Fibroblast of the conjunctiva (primary cell): ENCODE measurements around the gene SSBP2.
"Not testable (repeated sequence)": the region's sequence is repeated elsewhere in the genome, so short reads cannot be mapped to it uniquely, and the experiment has no call there.

Experiments used
- DNase-seq: peaks from one replicate; pipeline ENCODE4 v3.0.0-alpha.2; 2010; ENCODE audit warnings: low read depth

SSBP2 gene

DNA sequence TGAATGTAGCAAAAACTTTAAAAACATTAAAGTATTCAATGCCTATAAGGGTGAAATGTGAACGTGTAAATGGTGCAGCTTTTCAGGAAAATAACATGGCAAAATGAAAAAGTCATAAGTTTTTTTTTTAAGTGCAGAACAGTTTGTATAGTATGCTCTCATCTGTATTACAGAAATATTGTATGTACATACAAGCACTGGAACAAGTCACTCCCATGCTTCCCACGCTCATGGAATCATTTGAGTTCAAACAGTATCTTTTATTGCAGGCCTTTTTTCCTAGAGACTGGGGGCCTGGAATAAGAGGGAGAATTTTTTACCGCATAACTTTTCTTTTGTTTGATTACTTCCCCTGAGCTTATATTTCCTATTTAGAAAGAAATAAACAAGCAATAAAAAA is 94.1 kb downstream of the SSBP2 start:
- DNase-seq, result no peak

DNA sequence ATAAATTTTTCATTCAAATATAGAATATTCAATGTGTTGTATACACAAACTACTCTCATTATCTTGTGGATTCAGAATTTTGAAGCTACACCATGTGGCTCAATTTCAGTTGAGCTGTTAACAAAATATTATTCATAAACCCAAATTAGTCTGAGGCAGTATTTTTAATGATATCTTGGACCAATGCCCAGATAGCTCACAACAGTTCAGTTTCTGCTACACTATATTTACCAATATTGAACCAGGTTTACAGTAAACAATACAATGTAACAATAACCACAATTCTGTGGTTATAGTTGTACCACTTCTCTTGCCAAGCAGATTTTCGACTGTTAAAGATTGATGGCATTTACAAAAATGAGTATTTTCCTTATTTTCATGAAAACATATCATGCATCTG is 99.9 kb downstream of the SSBP2 start:
- no peak for DNase-seq

DNA sequence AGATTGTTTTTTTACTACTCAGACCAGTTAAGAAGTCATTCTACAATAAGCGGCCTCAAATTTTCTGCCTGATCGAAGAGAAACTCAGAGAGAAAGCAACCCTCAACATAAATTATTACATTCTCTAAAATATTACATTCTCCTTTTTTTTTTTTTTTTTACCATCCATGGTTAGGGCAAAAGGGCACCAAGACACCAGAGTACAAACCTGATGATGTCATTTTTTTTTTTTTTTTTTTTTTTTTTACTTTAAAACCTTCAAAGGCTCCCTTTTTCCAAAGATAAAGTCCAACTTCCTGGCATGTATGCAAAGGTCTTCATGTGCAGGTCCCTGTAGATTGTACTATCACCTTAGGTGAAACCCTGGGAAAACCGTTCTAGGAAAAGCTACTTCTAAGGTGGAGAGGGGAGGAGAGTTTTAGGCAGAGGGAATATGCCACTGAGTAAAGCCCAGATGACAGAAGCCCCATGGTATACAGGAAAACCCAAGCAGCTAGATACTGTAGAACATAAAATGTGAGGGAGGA is 104.4 kb downstream of the SSBP2 start:
- DNase-seq, result no peak

DNA sequence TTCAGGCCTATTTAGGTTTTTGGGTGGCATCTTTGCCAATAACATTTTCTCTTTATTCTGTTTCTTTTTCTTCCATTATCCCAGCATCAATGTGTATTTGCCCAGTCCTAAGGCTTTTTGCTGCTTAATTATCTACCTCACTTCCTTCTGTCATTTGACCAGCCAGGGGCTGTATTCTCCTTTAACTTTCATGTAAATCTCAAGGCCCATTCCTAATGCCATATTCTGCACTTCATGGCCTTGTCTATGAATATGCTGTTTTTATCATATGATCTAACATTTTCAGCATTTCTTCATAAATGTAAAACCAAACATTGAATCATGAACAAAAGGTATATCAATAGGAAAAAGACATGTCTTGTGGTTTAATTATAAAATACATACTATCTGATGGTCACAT is 108.7 kb downstream of the SSBP2 start:
- no peak for DNase-seq

DNA sequence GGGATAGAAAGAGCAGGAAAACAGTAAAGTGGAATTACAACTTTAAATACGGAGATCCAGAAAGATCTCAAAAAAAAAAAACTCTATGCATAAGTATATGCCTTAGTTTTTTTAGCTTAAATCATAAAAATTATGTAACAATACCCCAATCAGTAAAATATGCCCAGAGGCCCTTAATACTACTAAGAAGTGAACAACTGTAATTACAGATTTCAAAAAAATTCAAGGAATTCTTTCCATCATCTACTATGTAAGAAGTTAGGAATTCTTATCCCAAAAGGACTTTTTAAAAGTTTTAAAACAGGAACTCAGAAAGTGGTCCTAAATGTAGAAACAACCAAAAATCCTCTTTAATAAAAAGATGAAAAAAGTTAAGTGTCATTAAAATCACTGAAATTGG is 111.3 kb downstream of the SSBP2 start:
- DNase-seq, result no peak

DNA sequence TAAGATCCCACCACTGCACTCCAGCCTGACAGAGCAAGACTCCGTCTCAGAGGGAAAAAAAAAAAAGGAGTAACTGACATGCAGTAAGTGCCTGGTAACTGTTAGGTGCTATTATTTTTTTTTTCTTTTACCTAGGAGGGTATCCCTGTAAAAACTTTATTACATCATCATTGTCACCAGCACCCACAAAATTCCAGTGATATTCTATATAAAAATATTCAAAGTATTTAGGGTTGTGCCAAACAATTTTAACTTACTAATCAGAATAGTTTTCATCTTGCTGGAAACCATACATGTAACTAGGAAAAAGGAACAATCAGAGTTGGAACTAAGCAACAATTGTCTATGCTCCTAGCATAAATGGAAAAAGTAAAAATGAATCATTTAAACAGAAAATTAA is 112.4 kb downstream of the SSBP2 start:
- DNase-seq, result no peak

DNA sequence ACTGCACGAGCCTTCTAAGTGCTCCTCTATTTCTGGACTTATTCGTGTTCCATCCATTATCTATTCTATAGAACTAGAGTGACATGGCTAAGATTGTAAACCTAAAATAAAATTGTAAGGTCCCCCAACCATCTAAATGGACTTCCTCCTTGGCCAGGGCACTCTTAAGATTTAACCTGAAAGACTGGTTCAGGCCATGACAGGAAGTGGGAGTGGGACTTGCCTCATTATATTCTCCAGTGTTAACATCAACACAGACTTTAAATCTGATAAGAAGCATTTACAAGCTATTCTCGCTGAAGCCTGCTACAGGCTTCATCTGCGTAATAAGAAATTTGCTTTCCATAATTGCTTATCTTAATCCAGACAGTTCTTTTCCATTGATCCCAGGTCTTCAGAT is 117.0 kb downstream of the SSBP2 start:
- DNase-seq, result no peak

DNA sequence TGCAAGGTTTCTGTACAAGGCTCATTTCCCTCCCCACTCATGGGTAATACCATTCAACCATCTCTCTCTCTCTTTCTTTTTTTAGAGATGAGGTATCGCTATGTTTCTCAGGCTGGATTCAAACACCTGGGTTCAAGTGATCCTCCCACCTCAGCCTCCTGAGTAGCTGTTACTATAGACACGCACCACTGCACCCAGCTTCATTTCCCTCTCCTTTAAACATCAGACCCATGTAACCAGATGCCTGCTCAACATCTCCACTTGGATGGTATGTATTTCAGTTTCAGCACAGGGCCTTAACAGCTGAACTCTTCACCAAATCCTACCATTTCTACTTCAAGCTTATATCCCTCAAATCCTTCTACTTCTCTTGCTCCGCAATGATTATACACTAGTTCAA is 117.4 kb downstream of the SSBP2 start:
- DNase-seq, result no peak

DNA sequence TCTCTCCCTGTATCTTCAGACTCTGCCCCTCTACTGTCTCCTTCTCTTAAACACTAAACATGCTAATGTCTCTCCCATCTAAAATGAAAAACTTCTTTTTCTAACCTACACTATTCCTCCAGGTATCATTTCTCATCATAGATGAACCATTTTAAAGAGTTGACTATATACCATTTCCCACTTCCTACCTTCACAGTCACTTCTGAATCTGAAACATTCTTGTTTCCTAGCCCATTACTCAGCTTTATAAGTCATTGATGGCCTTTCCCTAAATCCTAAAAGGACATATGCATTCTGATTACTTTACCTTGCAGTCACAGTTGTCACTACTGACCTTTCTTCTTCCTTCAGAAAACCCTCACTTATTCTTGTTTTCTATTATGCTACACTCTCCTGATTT is 118.2 kb downstream of the SSBP2 start:
- DNase-seq, result no peak

DNA sequence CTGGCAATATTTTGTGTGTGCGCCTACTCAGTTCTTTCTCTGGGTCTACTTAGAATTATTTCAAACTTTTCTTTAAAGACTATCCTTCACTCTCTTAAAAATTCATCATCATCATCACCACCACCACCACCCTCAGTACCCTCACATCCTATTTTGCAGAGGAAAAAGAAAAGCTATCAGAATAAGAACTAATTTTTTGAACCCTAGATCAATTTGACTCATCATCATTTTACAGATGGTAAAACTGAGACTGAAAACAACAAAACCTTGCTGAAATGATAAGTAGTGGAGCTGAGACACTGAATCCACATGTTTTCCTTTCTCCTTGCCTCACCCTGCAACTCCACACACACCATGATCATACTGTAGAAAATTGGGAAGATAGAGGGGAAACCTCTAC is 119.3 kb downstream of the SSBP2 start:
- no peak for DNase-seq

DNA sequence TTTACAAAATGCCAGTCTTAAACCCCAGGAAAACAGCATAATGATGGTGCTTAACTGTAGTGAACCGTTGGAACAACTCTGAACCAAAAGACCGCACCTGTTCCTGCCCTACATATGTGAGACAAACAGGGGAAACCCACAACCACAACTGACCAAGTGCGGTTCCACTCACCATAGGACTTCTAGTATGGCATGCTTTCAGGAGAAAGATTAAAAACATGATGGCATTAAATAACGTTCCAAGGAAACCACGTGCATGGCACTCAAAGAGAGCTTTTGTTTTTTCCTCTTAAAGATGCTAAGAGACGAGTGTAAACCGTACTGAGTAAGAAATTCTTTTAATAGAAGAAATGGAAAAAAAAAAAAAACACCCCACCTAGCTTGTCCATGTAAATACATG is 119.8 kb downstream of the SSBP2 start:
- no peak for DNase-seq

DNA sequence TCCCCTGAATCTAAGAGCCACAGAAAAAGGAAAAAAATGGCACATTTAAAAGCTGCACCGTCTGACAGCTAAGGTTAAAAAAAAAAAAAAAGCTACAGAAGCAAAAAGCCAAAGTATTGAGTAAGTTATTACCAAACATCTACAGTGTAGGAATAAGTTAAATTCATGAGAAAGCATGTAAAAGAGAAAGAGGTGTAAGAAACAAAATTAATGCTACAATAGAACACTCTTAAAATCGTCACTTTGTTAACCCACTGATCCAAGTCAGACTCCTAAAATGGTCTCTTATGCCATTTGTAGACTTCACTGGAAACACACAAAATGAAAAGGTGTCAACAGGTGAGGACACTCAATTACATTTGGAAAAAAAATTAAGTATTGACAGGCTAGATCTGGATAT is 120.2 kb downstream of the SSBP2 start:
- no peak for DNase-seq

DNA sequence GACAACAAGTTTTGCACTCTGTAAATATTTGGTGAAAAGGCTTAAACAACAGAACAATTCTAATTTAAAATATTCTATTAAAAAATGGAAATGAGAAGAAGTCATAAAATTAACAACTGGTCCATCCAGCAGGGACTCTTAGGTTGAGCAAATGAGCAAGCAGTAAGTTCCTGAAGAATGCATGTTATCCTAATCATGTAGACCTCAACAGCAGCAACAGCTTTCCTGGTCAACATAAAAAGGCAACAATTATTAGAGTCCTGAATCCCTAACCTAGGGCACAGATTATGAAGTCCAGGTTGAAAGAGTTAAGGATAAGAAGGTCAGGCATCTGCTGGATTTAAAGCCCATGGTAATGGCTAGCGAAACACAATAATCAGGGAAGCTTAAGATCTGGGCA is 120.9 kb downstream of the SSBP2 start:
- DNase-seq, result no peak

DNA sequence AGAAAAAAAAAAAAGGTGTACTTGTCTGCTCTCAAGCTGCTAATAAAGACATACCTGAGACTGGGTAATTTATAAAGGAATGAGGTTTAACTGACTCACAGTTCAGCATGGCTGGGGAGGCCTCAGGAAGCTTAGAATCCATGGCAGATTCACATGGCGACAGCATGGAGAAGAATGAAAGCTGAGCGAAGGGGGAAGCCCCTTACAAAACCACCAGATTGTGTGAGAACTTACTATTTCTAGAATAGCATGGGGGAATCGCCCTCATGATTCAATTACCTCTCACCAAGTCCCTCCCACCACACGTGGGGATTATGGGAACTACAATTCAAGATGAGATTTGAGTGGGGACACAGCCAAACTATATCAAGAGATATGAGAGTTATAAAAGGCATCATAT is 122.8 kb downstream of the SSBP2 start:
- not testable (repeated sequence) for DNase-seq

DNA sequence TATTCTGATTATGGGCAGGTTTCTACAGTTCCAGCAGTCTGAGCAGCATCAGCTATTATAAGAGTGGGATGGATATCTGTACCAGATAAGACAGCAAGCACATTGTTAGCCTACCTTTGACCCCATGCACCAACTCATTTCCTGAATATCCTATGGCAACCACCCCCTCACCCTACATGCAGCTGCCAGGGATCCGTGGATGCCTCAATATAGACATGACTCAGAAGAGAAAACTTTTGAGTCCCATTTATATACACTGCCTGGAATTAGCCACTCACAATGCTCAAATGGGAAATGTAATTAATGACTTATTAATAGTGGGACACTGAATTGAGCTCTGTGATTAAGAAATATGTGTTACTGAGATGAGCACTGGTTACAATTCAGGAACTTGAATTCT is 124.4 kb downstream of the SSBP2 start:
- DNase-seq, result peak; percentile 49

DNA sequence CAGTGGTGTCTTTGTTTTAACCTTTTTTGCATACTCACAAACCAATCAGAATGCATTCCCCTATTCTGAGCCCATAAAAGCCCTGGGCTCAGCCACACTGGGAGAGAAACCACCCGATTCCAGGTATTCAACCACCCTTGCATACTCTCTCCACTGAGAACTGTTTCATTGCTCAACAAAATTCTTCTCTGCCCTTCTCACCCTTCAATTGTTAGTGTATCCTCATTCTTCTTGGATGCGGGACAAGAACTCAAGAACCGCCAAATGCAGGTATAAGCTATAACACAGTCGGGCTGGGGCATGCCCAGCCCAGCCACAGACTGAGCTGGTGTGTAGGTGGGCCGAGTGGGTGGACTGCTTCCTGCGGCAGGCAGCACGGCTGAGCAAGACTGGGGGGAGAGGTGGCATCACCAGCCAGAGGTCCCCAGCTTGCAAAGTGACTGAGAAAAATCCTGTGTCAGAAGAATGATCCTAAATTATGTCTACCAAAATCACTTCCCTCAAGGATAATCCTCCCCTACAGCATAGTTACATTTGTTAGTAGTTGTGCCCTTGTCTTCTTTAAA is 141.0 kb downstream of the SSBP2 start:
- DNase-seq, result no peak

DNA sequence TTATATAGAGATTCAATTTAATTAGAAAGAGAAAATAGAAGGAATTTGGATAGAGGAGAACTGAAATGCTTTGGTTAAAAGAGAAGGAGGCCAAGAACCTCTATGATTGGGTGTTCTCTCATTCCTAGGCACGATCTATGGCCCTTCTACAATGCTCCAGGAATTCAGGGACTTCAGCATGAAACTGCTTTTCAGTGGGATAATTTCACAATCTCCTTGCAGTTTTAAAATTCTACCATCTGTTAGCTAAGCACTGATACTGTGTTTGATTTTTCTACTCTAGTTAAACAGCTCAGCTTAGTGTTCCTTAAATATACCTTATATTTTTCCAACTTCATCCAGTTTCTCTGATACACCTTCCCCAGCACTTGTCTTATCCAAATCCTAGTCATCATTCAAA is 141.9 kb downstream of the SSBP2 start:
- DNase-seq, result no peak

DNA sequence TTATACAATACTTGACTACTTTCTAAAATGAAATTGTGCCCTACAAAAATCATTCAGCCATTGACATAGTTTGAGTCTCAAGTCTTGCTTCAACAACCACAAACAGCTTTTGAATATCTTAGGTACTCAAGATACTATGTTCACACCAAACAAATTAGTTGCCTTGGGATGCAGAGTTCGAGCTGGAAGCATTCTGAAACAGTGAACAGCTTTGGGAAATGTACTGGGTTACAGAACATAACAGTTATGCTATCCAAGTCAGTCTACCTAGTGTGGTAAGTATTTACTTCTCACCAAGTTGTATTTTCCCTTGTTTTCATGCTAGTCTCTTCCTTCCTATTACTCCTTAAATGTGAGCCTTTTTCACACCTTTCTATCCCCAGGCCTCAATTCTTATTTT is 143.2 kb downstream of the SSBP2 start:
- DNase-seq, result no peak

DNA sequence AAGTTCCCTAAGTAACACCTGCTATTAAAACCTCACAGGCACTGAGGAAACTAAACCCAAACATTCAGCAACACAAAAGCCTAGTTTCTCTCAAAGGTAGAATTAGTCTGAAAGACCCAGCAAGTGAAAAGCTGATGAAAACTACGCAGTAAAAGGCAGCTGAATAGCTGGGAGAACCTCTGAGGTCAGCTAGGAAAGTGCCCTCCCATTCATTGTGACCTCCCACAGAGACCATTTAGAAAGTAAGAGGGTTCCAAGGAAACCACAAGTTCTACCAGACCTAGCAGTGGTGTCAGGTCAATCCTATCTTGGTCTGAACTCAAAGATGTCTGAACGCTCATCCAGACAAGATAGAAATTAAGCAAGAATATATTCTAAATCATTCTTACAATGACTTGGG is 144.7 kb downstream of the SSBP2 start:
- DNase-seq, result no peak

DNA sequence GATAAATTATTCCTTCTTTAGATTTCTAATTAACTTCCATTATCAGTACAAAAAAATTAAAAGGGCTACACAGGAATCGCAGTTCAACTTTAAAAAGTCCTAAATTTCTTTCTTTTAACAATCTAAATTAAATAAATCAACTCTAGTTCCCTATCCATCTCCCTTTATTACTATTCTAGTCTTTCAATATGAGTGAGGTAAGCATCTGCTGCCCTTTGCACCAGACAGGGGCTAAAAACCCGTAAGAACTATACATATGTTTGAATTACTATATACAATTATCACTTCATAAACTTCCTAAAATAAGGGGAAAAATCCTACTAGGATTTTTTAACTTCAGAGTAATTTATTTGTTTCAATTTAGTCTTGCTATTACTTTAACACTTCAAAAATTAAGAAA is 145.6 kb downstream of the SSBP2 start:
- DNase-seq, result no peak

DNA sequence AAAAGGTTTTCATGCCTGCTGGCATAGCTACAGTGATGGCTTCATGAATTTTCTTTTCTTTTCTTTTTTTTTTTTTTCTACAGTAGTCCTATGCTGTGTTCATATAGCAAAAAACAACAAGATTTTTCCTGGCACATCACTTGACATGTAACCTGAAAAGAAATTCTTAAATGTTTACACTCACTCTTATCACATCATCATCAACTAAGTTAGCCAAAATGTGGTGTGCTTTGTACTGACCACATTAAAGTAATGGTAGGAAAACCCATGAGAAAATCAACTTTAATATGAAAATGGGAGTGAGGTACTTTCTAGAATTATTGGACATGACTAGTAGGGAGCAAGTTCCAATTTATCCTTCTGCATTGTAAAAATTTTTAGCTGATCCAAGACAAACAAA is 146.7 kb downstream of the SSBP2 start:
- no peak for DNase-seq

DNA sequence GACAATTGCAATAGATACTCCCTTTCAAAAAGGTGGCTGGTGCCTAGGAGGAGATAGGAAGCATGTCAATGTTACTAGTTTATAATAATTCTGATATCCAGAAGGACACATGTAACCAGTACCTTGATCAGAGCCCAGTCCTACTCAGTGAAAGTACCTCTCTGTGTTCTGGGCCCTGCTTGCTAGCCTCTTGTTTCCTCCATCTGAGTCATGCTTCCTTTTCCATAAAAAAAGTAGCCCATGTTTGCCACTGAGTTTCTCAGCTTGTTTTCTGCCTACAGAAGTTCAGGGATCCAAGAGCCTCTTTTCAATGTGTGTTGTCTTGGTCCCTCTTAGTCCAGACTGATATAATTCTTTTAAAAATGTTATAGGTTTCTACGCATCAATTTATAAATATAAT is 149.0 kb downstream of the SSBP2 start:
- no peak for DNase-seq

DNA sequence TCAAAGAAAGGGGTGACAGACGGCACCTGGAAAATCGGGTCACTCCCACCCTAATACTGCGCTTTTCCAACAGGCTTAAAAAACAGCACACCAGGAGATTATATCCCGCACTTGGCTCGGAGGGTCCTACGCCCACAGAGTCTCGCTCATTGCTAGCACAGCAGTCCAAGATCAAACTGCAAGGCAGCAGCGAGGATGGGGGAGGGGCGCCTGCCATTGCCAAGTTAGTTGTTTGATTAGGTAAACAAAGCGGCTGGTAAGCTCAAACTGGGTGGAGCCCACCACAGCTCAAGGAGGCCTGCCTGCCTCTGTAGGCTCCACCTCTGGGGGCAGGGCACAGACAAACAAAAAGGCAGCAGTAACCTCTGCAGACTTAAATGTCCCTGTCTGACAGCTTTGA is 158.8 kb downstream of the SSBP2 start:
- not testable (repeated sequence) for DNase-seq

DNA sequence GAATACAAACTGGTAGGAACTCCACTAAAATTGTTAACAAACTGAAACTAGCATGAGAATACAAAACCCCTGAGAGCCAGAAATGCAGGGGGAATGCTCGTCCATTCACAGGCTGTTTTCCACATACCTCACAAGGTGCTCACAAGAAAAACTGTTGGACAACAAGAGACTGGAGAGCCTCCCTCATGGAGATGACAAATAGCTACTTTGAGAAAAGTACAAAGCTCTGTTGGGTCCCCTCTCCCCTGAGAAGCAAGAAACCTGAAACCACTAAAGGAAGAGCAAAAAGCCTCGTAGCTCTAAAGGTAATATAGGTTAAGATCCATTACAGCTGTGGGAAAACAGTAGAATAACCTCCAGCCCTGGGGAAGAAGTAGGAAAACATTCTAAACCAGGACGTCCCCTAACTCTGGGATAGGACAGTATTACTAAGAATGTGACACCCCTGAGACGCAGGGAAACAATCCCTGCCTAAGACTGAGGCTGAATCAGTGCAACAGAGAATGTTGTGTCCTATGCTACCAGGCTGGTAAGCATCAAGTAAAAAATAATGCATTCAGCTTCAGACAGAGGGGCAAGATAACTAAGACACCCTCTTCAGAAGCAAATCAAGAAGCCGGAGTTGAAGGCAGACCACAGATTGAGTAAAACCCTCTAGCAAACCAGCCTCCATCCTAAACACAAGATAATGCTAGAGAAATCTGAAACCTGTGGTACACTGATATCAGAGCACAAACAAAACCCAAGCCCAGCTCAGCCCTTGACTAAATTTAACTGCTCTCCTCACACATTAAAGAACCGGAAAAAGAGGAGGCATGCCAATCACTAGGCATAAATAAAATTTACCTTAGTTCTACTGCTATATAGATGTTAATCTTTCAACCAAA is 160.2 kb downstream of the SSBP2 start:
- no peak for DNase-seq
